GM21515 (cell line): ENCODE data around the gene GPR55.
A peak's percentile ranks its signal among the peaks of the same experiment; 100 is the strongest.
"Not testable (repeated sequence)": the region's sequence is repeated elsewhere in the genome, so short reads cannot be mapped to it uniquely, and the experiment has no call there.

Source experiments
- ATAC-seq: cut with Tn5 transposase; IDR thresholded peaks from one replicate; pipeline ENCODE4 v1.9.1; 2021; ENCODE audit not compliant: unreplicated experiment

Gene GPR55, protein sequence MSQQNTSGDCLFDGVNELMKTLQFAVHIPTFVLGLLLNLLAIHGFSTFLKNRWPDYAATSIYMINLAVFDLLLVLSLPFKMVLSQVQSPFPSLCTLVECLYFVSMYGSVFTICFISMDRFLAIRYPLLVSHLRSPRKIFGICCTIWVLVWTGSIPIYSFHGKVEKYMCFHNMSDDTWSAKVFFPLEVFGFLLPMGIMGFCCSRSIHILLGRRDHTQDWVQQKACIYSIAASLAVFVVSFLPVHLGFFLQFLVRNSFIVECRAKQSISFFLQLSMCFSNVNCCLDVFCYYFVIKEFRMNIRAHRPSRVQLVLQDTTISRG

DNA sequence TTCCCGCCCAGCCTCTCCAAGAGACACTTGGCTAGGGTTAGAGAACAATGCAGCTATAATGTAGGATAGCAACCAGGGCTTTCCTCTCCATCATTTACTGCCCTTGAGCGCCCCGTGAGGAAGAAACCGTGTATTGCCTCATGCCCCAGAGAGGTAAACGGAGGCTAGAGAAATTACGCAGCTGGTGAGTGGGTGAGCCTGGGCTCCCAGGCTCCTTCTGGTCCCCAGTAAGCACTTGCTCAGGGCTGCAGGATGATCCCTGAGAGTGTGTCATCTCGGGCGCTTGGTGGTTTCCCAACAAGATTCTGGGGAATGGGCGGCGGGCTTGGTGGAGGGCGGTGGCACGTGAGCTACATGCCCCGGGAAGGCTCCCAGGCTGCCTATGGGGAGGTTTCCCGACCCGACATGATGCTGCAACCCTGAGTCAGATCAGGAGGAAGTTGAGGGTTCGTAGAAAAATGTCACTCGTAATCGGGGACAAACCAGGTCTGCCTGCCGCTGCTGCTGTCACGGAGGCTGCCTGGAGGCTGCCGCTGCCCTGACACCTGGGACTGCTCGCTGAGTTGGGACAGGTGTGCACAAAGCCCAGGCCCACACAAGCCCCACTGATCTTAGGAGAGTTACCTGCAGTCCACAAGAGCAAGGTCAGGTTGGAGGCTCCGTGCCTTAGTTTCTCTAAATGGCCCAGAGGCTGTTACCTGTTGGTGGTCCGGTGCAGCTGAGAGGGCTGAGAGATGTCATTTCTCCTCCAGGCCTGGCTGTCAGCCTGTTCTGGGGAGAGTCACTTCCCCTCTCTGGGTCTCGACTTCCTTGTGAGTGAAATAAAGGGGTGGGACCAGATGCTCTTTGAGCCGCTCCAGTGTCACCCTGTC lies at the start of gene GPR55:
Gene GPR55, minus strand, starts transcription at position 773 of the 872 bp plus-strand sequence. CDS start 14,280 bp downstream, outside the sequence.
- ATAC-seq = peak; percentile 35

DNA sequence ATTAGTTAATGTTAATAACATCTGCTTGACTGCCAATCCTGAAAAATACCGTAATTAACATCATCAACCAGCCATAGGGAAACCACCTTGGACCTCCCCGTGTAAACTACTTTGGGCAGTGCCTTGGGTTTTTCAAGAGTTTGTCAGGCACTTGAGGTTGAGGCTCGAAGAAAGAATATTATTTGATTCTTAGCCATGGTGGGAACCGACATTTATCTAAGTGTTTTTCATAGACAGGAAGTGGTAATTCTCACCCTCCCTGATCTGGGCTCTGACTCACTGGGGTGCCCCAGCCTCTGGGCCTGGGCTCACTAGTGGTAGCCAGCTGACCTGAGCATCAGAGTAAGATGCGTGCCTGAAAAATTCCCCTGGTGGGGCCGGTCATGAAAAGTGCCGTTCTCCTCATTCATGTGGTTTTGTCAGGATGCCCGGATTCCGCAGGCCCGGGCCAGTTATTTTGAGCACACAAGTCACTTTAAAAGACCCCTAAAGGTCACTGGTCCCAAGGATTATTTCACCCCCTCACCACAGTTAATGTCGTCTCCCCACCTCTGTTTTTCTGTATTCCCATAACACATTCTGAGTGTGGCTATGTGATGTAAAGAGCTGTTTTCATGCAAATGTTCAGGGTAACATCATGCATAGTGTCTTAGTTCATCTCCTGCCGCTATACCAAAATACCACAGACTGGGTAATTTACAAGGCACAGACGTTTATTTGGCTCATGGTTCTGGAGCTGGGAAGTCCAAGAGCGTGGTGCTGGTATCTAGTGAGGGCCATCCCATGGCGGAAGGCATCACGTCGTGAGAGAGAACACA lies 49.3 kb upstream of the GPR55 start:
- peak; percentile 65 for ATAC-seq

DNA sequence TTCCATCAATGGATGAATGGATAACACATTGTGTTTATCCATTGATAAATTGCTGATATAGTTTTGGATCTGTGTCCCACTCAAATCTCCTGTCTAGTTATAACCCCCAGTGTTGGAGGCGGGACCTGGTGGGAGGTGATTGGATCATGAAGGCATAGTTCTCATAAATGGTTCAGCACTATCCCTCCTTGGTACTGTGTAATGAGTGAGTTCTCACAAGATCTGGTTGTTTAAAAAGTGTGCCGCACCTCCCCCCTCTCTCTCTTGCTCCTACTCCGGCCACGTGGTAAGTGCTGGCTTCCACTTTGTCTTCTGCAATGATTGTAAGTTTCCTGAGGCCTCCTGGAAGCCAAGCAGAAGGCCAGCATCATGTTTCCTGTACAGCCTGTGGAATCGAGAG lies 47.0 kb upstream of the GPR55 start:
- no peak for ATAC-seq

- no peak for ATAC-seq
Observed at GRCh38 chr2:230969659-230970015, 44.6 kb upstream of the GPR55 start.

DNA sequence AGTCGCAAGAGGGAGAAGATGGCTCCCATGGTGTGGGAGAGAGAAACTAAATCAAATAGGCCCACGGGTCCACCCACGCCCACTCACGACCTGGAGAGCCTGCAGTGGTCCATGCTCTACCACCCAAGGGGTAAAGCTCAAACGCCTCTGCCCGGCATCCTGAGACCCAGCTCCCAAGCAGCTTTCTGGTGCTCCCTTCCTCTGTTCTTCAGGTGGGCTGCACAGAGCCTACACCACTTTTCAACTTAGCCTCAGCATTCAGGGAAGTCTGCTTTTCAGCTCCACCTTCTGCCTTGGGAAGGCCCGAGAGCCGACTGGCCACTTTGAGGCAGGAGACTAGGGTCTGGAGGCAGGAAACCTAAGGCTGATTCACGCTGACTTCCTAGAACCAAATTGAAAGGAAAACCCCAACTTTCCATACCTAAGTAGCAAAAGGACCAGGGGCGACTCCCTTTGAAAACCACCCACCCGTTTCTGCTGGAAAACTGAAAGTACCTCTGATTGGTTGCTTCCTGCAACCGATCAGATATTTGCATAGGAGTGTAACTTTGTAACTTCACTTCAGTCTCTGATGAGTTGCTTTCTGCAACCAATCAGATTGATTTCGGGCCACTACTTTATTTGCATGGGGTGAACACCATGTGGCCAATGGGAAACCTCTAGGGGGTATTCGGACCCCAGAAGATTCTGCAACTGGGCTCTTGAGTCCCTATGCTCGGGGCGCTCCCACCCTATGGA lies 44.0 kb upstream of the GPR55 start:
- ATAC-seq = peak; percentile 47

DNA sequence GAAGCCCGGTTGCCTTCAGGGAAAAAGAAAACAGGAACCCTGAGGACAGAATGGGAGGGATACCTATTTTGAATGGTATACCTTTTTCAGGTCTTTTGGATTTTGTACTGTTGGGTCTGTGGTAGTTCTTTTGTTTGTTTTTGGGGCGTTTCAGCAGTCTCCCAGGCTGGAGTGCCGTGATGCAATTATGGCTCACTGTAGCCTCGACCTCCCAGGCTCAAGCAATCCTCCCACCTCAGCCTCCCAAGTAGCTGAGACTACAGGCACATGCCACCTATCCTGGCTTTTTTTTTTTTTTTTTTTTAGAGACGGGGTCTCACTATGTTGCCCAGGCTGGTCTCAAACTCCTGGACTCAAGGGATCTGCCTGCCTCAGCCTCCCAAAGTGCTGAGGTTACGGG lies 43.3 kb upstream of the GPR55 start:
- not testable (repeated sequence) for ATAC-seq

DNA sequence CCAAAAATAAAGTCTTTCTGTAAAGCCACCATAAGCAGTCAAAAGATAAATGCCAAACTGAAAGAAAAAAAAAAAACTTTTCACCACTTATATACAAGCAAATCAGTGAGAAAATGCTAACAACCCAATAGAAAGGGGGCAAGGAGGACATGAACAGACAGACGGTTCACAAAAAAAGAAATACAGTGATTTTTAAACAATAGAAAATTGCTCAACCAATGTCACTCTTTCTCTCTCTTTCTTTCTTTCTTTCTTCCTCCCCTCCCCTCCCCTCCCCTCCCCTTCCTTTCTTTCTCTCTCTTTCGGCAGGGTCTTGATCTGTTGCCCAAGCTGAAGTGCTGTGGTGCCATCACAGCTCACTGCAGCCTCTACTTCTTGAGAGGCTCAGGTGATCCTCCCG lies 42.1 kb upstream of the GPR55 start:
- ATAC-seq = no peak

GRCh38 chr2:230964136-230964730 lies 39.2 kb upstream of the GPR55 start:
- no peak for ATAC-seq

GRCh38 chr2:230961091-230961491 lies 36.0 kb upstream of the GPR55 start:
- no peak for ATAC-seq

DNA sequence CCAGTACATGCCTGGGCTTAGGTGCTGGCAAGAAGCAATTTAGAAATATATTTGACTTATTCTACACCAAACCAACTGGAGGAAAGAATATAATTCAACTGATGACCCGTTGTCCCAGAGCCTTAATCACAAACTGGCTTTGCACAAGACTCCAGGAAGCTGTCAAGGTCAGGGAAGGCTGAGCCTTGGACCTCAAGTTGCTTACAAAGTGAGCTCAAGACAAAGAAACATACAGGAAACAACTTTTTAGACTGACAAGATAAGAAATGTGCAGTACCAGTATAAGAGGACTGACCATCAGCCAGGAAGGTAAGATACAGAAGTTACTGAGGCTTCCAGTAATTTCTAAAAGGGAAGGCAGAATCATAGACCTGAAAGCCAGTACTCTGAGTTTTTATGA lies 35.0 kb upstream of the GPR55 start:
- ATAC-seq = no peak

GRCh38 chr2:230958820-230959756 lies 34.0 kb upstream of the GPR55 start:
- ATAC-seq = no peak

DNA sequence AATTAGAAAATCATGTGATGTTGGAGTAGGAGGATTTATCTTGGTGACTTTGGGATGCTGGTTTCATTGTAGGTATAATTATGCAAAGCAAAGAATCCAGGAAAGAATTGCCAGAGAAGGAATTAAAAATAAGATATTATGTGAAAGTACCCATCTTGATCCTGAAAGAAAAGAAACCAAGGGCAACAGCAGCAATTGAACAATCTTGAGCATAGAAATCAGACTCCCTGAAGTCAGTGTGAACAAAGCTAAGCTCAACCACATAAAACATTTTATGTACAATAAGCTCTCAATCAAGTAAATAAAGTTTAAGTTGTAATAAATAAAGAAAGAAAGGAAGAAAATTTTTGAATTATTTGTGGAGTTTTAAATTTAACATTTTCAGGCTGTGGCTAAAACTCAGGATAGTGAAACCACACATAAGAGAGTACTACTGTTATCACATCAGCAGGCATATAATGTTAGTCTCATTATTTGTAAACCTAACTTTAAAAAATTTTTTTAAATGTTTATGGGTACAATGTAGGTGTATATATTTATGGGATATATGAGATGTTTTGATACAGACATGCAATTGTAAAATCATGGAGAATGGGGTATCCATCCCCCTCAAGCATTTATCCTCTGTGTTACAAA lies 32.8 kb upstream of the GPR55 start:
- ATAC-seq = no peak

DNA sequence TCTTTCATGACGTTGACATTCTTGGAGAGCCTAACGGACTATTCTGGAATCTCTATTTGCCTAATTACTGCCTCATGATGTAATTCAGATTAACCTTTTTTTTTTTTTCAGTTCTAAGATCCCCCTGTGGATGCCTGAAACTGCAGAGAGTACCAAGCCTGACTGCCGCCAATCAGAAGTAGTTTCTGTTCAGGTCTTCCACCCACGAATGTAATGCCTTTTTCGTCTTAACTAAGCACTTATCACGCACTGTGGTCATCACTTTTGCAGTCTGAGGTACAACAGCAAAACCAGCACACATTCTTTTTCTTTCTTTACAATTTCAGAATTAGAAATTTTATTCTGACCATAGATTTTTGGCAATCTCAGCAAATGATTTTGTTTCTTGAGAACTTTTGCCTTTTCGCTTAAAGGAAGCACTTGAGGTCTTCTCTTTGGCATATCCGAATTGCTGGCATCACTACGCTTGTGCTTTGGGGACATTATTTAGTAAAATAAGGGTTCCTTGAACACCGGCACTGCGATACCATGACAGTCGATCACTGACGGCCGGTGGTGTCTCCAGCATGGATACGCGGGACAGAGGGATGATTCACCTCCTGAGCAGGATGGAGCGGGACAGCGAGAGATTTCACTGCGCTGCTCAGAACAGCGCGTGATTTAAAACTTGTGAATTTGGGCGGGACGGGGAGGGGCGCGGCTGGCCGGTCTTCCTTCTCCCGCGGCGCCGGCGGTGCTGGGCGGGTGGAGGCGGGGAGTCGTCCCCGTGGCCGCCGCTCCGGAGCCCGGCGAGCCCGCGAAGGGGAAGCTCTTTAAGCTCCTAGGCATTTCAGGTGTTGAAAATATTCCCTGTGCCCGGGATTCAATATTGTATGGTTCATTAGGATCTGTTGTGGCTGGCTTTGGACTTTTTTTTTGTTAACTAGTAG lies 32.0 kb upstream of the GPR55 start:
- peak; percentile 68 for ATAC-seq

DNA sequence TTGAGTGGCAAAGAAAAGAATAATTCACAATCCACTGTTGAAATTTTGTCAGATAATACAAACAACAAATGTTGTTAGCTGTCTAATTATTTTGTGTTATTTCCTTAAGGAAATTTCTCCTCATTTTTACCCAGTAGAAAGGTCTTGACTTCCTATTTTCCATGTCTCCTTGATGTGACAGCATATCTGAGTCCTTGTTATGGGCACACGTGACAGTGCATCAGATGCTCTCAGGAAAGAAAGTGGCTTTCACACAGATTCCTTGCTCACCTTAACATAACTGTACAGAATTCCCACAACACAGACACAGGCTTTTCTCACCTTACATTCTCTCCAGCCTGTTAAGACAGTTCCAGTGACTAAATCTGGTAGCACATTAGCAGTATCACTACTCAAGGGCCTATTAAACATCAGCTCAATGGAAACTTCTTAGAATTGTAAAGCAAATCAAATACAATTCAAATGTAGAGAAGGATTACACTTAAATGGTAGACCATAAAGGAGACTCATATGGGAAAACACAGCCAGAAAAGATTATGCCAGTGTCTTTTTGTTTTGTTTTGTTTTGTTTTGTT lies 30.2 kb upstream of the GPR55 start:
- no peak for ATAC-seq

GRCh38 chr2:230954746-230955145 lies 29.7 kb upstream of the GPR55 start:
- ATAC-seq = no peak

DNA sequence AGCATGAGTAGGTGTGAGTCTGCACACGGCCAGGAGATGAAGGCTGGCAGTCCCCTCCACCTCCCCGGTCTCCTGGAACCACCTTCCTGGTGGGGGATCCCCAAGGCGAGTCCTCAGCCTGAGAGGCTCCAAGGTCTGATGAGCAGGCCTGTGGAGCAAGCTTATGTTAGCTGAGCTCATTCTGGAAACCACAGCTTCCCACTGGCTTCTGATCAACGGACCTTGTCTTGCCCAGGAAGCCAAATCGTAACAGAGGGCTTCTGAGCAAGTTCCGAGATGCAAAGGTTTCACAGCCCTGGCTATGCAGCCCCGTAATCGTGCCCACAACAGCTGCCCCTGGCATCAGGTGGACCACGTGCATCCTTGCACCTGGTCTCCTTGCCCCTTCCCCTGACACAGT lies 28.8 kb upstream of the GPR55 start:
- no peak for ATAC-seq

DNA sequence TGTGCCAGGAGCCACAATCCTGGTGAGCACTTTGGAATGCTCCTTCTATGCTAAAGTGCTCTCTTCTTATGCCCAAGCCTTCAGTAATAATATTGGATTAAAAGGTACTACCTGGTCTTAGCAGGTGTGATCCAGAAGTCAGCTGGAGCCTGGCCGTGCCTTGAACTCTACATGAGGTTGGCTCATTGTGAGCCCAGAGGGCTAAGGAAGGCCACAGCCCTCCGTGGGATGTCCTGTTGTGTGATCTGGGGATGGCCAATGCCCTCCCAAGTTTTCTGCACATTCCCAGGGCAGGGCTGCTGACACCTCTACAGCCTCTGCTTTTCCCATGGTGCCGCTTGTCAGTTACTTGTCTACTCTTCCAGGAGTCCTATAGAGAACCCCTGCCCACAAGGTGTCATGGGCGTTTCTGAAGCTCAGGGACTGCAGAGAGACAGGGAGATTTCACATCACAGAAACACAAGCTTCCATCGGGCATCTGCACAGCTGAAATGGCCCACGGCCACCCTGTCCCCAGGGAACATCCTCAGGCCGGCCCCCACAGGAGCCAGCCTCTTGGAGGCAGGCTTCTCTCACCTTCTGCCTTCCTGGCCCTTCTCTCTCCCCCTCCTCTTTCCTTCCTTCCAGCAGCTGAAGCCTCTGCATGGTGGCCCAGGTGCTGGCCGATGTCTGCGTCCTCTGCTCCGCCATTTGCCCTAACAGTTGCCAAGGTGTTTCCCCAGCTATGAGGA lies 27.3 kb upstream of the GPR55 start:
- ATAC-seq = no peak
